Type B pancreatic cell (in vitro differentiated cells): ENCODE measurements around the gene MAP2K6. TPM values are rescaled to one million over a fixed set of nuclear protein-coding genes. Genes with fewer than 3 reads are reported as not detected.

ENCODE experiments used
- DNase-seq: peaks from one replicate; pipeline ENCODE4 v3.0.0; 2021; ENCODE audit warnings: mixed read lengths; ENCODE audit not compliant: unreplicated experiment; ENCODE audit errors: extremely low spot score
- H3K27ac Mint-ChIP-seq: 2 replicates; pipeline ENCODE4 v1.8.0; 2021; ENCODE audit warnings: mild to moderate bottlenecking, mixed read lengths
- H3K27me3 Mint-ChIP-seq: 2 replicates; pipeline ENCODE4 v1.8.0; 2021; ENCODE audit warnings: mixed read lengths
- H3K36me3 Mint-ChIP-seq: 2 replicates; pipeline ENCODE4 v1.8.0; 2021; ENCODE audit warnings: mixed read lengths
- H3K4me1 Mint-ChIP-seq: one replicate; pipeline ENCODE4 v1.8.0; 2021; ENCODE audit warnings: mixed read lengths; ENCODE audit not compliant: unreplicated experiment
- H3K4me3 Mint-ChIP-seq: 2 replicates; pipeline ENCODE4 v1.8.0; 2021; ENCODE audit warnings: mild to moderate bottlenecking, mixed read lengths
- H3K9me3 Mint-ChIP-seq: 2 replicates; pipeline ENCODE4 v1.8.0; 2021; ENCODE audit warnings: mixed read lengths
- CTCF ChIP-seq: fragments of 200-600 bp; sonication (generic); conservative IDR thresholded peaks from 2 replicates; pipeline ENCODE4 v1.5.0; 2021; ENCODE audit warnings: antibody characterized with exemption, mild to moderate bottlenecking
- total RNA-seq: library from RNA; stranded (reverse); gene quantifications from 2 replicates; pipeline ENCODE4 v1.2.1, GENCODE V29; 2021; ENCODE audit warnings: low replicate concordance

Gene MAP2K6
- total RNA-seq, 1 donor from 2014 or later: 28.8 TPM

GRCh38 chr17:69602972-69603371 lies 188.5 kb downstream of the MAP2K6 start:
- no peak for DNase-seq
- H3K27ac Mint-ChIP-seq: no peak overlapping the region
- no peaks in the 10 kb centered on the region for H3K36me3 Mint-ChIP-seq

More at GRCh38 chr17:69602972-69603371, 188.5 kb downstream of the MAP2K6 start:
- H3K9me3 Mint-ChIP-seq: peaks cover 11% of the 10 kb centered on the region
- no peak overlapping the region for H3K4me3 Mint-ChIP-seq
- H3K4me1 Mint-ChIP-seq: peaks cover 21% of the 10 kb centered on the region
- H3K27me3 Mint-ChIP-seq: no peaks in the 10 kb centered on the region
- no peak for TF ChIP-seq CTCF

Other genes with a start within 250 kb of the MAP2K6 start
- gene ABCA10, start 185.9 kb upstream of the MAP2K6 start, total RNA-seq: 1.1 and 1.2 TPM in 2 replicates
- gene ABCA5, start 87.6 kb upstream of the MAP2K6 start, total RNA-seq: 14.6 and 21.7 TPM in 2 replicates